GM21723 (cell line): ENCODE measurements around the gene ACTL7B.
"Not testable (repeated sequence)": the region's sequence is repeated elsewhere in the genome, so short reads cannot be mapped to it uniquely, and the experiment has no call there.

Experiments
- ATAC-seq: cut with Tn5 transposase; IDR thresholded peaks from one replicate; pipeline ENCODE4 v1.9.1; 2021; ENCODE audit warnings: mild to moderate bottlenecking, moderate library complexity; ENCODE audit not compliant: unreplicated experiment

ACTL7B gene

DNA sequence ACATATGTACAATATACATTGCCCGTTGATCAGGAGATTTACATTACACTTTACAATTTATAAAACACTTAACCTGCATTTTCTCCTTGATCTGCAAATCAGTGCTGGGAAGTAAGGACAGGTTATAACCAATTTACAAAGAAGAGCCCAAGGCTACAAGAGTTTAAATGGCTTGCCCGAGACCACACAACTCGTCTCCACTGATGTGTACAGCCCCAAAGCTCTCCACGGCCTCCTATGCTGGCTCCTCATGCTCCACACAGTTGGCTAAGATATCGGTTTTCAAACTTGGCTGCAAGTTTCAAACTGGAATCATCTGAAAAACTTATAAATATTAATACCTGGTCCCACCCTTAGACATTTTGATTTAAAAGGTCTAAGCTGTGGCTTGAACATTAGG, 10.3 kb downstream of the ACTL7B start:
- no peak for ATAC-seq

DNA sequence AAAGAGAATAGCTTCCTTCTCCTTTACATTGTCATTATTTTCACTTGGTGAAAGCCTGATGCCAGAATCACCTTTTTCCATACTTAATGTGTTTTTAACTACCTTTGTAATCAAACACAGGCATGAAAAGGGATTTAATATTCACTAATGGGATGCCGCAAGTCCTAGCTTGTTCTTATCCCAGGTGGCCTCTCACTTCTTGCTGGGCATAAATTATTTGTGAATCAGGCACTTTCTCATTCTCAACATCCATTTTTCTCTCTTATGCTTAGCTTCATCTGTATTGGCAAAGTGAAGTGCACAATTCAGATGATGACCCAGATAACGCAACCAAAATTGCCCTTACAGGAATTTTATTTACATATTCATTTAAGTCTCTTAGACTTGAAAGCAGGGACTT, 10.9 kb downstream of the ACTL7B start:
- no peak for ATAC-seq

DNA sequence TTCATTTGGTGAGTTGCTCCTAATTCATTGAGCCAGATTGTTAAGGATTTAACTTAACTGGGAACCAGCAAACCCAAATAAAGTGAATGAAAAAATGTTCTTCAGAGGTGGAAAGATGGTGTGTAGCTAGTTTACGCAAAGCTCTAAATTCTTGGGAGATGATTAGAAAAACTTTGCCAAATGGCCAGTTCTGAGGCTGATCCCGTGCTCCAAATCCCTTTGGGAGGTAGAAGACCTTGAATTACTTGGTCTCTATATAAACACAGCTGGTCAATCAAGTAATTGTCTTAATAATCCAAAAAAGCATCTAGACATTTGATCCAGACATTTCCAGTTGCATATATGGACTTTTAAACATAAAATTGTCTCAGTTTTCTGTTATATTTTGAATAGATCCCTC, 11.4 kb downstream of the ACTL7B start:
- ATAC-seq, result no peak

DNA sequence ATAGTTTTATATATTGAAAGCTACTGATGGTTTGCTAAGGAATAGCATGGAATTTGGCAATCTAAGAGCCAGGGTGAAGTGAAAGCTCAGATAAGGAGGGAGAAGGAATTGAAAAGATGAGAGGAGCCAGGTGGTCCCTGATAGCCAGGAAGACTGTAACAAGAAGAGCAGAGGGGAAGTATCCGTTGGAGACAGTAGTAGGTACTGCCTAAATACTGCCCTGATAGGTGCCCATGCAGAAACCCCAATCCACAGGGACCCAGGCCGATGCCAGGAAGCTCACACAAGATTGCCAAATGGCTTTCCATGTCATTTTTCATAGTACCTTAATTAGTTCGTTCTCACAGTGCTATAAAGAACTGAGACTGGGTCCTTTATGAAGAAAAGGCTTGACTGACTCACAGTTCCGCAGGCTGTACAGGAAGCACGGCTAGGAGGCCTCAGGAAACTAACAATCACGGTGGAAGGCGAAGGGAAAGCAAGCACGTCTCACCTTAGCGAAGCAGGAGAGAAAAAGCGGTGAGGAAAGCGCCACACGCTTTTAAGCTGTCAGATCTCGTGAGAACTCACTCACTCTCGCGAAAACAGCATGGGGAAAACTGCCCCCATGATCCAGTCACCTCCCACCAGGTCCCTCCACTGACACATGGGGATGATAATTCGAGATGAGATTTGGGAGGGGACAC, 13.0 kb downstream of the ACTL7B start:
- no peak for ATAC-seq

DNA sequence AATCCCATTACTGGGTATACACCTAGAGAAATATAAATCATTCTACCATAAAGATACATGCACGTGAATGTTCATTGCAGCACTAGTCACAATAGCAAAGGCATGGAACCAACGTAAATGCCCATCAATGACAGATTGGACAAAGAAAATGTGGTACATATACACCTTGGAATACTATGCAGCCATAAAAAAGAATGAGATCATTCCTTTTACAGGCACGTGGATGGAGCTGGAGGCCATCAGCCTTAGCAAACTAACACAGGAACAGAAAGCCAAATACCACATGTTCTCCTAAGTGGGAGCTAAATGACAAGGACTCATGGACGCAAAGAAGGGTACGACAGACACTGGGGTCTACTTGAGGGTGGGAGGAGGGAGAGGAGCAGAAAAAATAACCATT, 16.2 kb downstream of the ACTL7B start:
- not testable (repeated sequence) for ATAC-seq

DNA sequence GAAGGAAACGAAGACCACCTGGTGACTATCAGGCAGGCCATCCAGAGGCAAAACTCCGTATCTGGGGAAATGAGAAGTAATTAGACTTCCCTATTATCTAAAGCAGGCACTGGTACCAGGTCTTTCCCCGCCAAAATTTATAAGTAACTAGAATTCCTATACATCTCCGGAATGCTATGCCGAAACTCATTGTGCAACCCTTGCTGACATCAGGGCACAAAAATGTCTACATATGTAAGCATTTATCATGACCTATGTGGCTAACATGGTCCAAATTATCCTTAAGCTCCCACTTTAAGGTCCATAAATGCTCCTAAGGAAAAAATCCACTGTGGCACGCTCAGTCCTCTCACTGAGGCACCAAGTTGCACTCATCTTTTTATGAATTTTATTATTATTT, 17.8 kb downstream of the ACTL7B start:
- no peak for ATAC-seq

DNA sequence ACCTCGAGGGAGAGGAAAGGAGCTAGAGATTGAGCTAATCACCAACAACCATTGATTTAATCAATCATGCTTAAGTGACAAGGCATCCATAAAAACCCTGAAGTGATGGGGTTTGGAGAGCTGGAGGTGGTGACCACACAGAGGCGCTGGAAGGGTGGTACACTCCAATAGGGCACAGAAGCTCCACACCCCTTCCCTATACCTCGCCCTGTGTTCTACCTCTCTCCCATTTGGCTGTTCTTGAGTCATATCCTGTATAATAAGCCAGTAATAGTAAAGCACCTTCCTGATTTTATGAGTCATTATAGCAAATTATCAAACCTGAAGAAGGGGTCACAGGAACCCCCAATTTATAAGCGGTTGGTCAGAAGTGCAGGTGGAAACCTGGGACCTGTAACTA, 18.3 kb downstream of the ACTL7B start:
- no peak for ATAC-seq

DNA sequence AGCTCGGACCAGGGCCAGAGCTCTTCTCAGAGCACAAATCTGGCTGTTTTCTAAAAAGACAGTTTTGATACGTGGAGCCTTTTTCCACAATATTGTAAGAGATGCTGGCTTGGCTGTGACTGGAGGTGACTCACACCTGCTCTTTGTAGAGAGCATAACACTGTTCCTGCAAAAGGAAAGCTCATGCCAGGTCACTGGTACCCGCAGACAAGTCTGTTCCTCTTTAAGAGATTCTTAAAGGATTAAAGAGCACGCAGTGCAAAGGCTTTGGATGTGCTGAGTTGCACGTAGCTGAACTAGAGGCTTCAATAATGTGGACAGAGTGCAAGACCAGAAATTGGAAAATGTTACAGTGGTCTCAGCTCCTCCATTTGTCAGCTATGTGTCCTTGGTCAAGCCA, 19.0 kb downstream of the ACTL7B start:
- ATAC-seq, result no peak

DNA sequence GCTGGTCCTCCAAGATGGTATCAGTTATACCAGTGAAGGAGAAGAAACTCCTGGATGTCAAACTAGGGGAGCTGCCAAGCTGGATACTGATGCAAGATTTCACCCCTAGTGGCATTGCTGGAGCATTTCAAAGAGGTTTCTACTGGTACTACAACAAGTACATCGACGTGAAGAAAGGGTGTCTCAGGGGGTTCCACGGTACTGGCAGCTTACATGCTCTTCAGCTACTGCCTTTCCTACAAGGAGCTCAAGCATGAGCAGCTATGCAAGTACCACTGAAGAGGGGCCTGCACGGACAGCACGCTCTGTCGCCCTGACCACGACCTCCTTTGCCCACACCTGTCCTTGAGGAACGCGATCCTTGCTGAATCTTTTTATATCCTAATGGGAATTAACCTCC, 19.5 kb downstream of the ACTL7B start:
- no peak for ATAC-seq

DNA sequence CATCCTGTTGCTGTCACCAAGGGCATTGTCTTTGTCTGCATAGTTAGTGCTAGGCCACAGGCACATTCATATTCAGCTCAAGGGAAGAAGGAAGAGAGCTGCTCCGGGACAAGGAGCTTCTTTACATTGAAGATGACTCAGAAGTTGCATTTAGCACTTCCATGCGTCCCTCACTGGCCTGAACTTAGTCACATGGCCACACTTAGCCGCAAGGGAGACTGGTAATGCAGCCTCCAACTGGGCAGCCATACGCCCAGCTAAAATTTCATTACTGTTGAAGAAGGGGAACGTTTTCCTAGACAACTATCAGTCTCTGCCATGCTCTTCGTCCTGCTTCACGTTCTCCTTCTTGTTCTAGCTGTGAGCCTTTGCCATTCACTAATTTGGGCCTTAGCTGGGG, 20.0 kb downstream of the ACTL7B start:
- no peak for ATAC-seq

DNA sequence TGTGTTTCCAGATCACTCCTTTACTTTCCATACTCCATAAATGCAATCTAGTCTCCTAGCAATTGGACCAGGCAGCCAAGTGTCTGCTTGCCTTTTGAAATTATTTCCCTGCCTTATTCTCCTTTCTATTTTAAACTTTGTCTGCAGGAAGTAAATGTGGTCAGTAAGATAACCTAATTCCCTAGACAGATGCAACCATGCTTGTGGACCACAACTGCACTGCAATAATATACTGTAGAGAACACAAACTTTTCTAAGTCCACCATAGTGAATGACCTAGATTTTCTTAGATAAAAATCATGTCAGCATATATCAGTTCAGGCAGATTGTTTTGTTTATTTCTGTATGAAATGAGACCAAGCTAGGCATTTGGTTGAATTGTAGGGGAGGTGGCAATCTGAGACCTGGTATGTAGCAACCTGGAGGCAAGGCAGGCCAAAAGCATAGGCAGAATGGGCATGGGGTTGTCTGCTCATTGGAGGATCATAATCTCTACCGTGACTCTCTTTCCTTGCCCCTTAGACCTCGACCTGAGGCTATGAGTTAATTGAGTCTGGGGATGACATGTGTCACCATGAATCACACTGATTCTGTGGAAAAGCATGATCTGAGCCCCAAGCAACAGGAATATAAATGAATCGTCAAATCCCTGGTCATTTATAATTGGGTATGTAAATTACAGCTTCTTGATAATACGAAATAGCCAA, 20.7 kb downstream of the ACTL7B start:
- ATAC-seq, result no peak

DNA sequence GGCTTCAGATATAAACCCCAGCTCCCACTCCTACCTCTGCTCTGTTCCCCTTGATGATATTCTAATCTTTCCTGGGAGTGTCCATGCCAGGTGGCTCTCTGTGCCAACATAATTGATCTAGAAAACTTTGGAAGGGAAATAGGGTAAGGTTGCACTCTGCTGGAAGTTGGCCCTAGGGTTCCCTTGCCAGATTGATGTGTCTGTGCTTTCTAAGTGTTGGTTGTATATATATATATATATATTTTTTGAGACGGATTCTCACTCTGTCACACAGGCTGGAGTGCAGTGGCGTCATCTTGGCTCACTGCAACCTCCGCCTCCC, 23.6 kb downstream of the ACTL7B start:
- ATAC-seq, result no peak

DNA sequence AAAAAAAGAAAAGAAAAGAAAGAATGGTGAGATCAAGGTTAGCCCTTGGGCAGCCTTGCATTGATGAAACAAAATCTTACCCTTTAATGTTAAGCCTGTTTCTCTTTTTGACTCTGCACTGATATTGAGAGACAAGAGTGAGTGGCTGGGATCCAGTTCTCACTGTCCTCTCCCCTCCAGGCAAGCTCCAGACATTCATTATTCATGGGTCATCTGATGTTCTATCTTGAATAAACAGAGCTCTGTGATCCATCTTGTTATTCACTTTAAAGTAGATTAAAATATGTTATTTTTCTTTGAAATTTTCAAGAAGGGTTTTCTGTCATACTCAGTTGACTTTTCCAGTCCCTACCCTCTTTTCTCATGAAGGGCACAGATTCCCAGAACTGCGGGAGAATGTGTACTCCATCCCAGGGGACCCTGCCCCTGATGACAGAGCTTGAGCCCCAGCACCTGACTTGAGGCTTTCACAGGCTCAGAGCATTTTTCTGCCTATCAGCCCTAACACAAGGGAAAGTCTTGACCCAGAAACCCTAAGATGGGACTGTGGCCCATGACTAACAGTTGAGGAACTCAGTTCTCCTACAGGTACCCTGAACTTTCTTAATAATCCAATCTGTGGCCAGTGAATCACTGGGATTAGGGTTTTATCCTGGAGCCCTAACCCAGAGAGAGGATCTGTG, 24.1 kb downstream of the ACTL7B start:
- ATAC-seq, result no peak

DNA sequence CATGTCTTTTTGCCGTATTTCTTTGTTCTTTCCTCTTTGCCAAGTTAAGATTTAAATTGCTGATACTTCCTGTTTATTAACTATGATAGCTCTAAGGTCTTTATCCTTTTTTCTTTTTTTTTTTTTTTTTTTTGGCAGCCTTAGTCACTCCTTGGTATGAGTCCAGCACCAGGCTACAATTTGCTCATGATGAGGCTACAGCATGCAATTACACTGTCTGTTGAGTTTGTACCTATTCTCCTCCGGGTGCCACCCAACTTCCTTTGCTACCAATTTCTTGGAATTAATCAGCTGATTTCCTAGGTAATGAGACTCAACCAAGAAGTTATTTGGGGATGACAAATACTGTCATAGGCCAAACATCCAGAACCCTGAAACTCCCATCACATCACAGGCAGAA, 25.5 kb downstream of the ACTL7B start:
- ATAC-seq, result no peak

DNA sequence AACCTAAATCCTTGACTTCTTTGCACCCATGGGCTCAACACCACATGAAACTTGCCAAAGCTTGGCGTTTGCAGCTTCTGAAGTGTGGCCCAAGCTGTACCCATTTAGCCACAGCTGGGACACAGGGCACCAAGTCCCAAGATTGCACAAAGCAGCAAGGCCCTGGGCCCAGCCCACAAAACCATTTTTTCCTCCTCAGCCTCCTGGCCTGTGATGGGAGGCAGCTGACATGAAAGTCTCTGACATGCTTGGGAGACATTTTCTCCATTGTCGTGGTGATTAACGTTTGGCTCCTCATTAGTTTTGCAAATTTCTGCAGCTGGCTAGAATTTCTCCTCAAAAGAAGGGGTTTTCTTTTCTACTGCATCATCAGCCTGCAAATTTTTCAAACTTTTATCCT, 32.0 kb downstream of the ACTL7B start:
- ATAC-seq, result no peak

DNA sequence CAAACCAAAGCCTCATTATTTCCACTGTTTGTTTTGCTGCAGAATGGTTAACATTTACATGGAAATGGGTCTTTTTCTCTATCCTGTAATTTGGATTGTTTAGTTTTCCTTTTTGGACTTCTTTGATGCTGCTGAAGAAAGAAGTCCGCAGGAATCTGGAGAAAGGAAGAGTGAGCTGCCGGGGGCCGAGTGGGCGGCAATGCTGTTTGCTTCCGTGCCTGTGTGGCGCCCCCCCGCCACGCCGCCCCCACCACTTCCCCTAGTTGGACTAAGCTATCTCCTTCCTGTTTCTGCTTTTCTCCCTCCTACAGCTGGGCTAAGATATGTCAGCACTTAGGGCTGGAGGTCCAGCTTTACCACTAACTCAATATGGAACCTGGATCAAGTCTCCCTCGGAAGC, 39.7 kb downstream of the ACTL7B start:
- ATAC-seq, result no peak

DNA sequence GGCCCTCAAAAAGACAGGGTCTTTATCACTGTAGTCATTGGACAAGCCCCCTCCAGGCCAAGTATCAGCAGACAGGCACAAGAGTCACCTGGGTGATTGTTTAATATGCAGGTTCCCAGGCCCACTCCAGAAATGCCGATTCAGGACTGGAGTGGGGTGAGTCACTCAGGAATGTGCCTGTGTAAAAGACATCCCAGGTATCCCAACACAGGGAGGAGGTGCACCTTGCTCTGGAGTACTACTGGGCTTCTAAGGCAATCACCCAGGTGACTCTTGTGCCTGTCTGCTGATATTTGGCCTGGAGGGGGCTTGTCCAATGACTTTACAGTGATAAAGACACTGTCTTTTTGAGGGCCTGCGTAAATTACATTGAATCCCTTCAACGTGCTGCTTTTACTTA, 40.6 kb downstream of the ACTL7B start:
- no peak for ATAC-seq

DNA sequence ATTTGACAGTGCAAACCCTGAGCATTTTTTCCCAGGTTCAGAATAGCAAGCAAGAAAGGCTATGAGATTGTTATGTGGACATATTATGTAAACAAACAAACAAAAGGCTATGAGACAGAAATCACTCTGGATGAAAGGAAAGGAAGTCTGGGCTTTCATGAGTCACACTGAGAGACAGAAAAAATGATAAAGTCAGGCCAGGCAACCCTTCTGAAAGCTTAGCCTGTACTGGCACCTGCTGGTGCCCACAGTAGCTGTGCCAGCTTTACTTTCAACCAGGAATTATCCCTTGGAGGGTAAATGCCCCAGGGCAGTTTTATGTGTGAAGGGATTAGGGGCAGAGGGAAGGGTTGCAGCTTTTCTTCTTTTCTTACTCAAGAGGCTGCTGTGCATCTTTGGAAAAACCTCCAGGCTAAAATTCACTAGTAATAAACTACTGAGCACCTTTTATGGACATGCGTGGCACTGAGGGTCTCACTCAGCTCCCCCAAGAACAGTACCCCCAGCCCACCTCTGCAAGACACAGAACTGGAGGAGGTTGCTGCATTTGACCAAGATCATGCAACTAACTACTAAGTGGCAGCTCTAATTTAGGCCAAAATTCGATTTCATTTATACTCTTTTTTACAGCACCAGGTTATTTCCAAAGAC, 41.7 kb downstream of the ACTL7B start:
- ATAC-seq, result no peak

DNA sequence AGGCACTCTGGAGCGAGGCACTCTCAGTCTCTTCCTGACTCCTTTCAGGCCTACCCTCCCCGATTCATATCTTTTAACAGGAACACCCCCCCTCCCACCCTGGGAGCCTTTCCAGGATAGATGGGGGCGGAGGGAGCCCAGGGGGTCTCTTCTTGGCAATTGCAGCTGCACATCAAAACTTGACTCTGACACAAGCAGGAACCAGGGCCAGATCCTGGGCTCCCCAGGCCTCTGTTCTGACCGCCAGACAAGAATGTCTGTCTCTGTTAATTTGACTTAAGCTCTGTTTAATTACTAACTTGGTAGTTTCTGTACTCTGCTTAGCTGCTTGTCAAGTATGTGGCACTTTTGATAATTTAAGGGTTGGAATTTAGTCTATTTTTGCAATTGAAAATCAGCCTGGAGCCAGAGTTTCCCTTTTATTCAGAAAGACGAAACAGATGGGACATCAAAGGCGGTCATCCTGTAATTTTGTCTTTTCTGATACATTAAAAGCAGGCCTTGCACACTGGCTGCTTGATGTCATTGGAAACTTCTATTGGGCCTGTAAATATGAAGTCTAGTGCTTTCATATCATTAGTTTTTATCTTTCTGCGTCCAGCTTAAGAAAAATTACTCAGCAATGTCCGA, 43.3 kb downstream of the ACTL7B start:
- no peak for ATAC-seq

DNA sequence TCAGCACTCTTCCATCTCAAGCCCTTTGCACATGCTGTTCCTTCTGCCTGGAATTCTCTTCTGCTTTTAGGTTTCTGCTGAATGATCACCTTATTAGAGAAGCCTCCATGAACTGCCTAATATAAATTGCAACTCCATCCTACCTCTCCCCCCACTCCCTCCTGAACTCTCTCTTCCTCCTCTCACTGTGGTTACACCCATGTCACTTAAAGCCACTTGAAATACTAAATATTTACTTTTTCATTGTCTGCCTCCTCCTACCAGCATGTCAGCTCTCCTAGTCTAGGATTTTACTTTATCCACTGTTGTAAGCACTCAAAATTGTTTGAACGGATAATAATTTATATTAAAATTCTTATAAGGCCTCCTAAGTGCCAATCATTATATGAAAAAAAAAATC, 43.8 kb downstream of the ACTL7B start:
- no peak for ATAC-seq

DNA sequence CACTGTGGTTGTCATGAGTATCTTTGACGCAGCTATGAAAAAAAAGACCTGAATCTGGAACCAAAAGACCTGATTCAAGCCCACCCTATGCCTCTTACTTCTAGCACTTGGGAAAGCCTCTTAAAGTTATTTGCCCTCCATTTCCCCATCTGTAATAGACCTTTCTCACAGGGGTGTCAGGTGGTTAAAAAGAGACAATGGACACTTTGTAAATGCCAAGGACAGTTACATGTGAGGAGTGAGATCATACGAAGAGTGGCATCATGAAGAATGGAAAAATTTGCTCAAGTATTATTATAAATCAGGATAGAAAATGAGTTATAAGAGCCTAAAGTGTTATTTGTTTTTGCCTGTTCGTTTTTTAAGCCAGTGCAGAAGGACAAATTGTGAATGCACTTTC, 46.5 kb downstream of the ACTL7B start:
- ATAC-seq, result no peak
